Fibroblast of gingiva (primary cell): ENCODE data around the gene KLHL8.

Source experiments
- DNase-seq: peaks from one replicate; pipeline ENCODE4 v3.0.0-alpha.2; 2011; ENCODE audit warnings: low read depth

KLHL8 gene

GRCh38 chr4:87120411-87121162 lies 99.8 kb downstream of the KLHL8 start:
- no peak for DNase-seq

- DNase-seq: no peak
Observed at GRCh38 chr4:87120010-87120409, 100.4 kb downstream of the KLHL8 start.

DNA sequence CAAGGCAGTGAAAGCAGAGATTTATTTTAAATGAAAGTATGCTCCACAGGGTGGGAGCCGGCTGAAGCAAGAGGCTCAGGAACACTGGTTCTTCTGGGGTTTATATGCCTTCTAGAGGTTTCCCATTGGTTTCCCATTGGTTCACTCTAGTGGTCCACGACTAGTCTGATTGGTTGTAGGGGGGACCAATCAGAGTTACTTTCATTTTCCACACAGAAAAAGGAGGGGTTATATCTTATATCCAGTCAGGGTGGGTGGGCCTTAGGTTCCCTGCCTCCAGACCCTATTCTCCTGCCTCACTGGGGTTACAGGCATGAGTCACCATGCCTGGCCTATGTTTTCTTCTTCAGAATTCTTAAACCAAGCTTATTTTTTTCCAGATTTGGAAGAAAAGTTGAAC lies 101.6 kb downstream of the KLHL8 start:
- DNase-seq: peak; percentile 6

DNA sequence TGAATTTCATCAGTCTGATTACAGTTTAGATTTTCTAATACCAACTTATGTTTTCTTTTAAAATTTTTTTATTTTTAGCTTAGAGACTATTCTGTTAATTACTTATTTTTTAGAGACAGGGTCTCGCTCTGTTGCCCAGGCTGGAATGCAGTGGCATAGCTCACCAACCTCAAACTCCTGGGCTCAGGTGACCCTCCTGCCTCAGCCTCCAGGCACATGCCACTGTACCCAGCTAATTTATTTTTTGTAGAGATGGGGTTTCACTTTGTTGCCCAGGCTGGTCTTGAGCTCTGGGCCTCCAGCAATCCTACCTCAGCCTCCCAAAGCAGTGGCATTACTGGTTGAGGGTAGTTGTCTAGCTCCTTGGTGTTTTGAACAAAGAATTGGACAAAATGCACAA lies 102.0 kb downstream of the KLHL8 start:
- no peak for DNase-seq

DNA sequence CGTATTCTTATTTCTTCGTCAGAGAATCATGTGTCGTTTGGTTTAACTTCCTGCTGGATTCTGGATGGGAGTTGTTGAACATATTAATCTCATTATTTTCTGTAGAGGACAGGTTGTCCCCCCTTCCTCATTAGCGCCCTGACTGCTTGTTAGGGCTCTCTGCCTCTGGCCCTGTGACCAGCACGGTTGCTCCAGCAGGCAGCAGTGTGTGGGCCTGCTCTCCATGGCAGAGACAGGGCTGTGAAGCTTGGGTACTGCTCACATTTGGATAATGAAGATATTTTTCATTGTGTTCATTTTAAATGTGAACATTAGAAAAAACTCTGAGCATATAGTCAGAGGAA lies 102.7 kb downstream of the KLHL8 start:
- no peak for DNase-seq

DNA sequence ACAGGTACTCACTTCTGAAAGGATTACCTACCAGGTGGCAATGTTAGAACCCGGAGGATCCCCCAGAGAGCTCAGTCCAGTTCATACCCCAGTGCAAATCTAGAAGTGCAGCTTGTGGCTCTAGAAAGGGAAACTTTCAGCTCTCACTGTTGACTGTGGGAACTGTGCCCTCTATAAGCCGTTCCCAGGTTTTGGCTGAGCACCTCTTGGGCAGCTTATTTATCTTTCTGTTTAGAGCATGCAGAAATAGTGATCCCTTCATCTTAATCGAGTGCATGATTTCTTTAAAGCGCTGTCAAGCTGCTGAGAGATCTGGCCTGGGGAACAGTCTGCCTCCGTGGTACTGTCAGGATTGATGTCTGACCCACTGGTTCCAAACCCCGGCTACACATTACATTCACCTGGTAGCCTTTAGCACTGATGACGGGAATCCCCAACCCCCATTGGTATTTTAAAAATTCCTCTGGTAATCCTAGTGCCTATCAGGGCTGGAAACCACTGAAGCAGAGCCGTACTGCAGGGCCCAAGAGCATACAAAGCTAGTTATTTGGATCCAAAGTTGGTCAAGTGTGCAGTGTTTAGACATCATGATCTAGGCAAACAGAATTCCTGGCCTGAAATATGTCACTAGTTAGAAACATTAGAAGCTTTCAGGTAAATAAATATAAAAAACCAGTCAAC lies 103.2 kb downstream of the KLHL8 start:
- DNase-seq: peak; percentile 20

- DNase-seq: peak; percentile 72
Observed at GRCh38 chr4:87116231-87116630, 104.2 kb downstream of the KLHL8 start.

DNA sequence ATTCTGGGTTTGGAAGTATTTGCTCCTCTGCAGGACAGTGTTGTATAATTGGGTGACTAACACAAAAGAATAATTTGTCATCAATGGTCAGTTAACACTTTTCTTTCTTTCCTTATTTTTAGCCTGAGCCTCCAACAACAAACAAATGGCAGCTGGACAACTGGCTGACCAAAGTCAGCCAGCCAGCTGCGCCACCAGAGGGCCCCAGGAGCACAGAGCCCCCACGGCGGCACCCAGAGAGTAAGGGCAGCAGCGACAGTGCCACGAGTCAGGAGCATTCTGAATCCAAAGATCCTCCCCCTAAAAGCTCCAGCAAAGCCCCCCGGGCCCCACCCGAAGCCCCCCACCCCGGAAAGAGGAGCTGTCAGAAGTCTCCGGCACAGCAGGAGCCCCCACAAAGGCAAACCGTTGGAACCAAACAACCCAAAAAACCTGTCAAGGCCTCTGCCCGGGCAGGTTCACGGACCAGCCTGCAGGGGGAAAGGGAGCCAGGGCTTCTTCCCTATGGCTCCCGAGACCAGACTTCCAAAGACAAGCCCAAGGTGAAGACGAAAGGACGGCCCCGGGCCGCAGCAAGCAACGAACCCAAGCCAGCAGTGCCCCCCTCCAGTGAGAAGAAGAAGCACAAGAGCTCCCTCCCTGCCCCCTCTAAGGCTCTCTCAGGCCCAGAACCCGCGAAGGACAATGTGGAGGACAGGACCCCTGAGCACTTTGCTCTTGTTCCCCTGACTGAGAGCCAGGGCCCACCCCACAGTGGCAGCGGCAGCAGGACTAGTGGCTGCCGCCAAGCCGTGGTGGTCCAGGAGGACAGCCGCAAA lies 106.0 kb downstream of the KLHL8 start:
- no peak for DNase-seq

- DNase-seq: no peak
Observed at GRCh38 chr4:87112063-87112462, 108.4 kb downstream of the KLHL8 start.
